ENCODE measurements around the gene CLEC17A. TPM values are rescaled to one million over a fixed set of nuclear protein-coding genes. Genes with fewer than 3 reads are reported as not detected.

CLEC17A gene
- total RNA-seq, 1 experiment from 2014 or later: 0.04 TPM

DNA sequence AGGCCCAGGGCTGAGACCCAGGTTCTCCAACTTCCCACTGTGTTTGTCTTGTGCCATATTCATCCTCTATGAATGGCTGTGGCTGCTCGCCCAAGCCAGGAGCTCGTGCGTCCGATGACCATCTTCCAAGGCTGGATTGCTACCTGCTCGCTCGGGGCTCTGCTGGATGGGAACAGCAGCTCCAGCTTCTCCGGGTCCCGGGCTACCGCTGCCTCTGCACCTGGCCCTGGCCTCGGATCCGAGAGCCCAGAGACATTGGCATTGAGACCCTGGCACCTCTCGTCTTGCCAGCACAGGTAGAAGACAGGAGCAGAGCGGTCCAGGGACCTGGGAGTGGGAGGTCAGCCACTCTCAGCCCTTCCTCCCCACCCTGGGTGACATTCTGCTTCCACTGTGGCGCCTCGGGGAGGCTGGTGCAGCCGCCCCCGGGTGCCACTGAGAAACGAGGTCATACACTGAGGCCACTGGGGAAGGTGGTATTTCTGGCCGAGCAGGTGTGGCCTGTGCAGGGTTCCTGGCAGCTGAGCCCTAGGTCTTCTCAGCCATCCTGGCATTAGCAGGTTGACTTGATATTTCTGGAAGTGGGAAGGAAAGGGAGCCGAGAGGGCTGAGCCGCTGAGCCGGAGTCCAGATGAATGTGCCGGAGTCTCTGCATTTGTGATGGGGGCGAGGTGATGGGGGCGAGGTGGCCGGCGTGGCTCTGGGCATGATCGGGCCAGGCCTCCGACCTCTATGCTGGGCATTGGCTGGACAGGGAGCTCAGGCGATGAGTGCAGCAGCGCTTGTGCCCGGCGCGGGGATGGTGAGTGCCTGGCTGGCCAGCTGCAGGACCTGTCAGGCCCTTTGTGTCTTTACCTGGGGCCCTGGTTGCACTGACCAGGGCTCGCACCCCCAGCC is 29.6 kb upstream of the CLEC17A start:
- DNase-seq: no peak
- H3K4me1 ChIP-seq: peaks cover 4% of the 10 kb centered on the region; the same call in 1 of the 2 replicates
- H3K9me3 ChIP-seq (replicated peaks): no peaks in the 10 kb centered on the region
- peaks cover 9% of the 10 kb centered on the region for H3K36me3 ChIP-seq
- no peak overlapping the region for H3K4me3 ChIP-seq
- no peak overlapping the region for H3K27ac ChIP-seq
- H3K27me3 ChIP-seq: no peaks in the 10 kb centered on the region

- Histone ChIP-seq H3K4me1 (peaks cover 10% of the 10 kb centered on the region), H3K9me3 (replicated peaks) (no peaks in the 10 kb centered on the region), H3K36me3 (peaks cover 4% of the 10 kb centered on the region), H3K27me3 (no peaks in the 10 kb centered on the region), H3K27ac (no peak overlapping the region), H3K4me3 (no peak overlapping the region)
- no peak for DNase-seq
Measured at GRCh38 chr19:14553939-14554243, 29.0 kb upstream of the CLEC17A start.

DNA sequence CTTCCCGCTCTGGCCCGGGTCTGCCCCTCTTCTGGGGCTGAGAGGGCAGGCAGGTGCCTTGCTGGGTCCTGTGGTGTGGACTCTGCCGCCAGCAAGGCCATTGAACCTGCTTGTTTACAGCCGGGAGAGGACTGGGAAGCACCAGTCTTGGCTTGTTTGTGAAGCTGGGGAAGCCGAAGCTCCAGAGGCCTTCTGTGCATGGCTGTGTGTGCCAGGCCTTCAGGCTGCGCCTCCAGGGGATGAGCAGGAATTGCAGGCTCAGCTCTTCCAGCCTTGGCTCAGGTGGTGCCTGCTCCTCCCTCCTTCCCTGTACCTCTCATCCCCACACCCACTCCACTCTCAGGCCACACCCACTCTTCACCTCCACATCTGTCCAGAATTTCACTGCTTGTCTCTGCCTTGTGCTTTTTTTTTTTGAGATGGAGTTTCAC is 28.5 kb upstream of the CLEC17A start:
- Histone ChIP-seq H3K9me3 (replicated peaks) (no peaks in the 10 kb centered on the region), H3K36me3 (peaks cover 4% of the 10 kb centered on the region), H3K4me1 (peaks cover 10% of the 10 kb centered on the region), H3K4me3 (no peak overlapping the region), H3K27ac (no peak overlapping the region), H3K27me3 (no peaks in the 10 kb centered on the region)
- DNase-seq: peak in 1 of 2 experiments; percentile 7

GRCh38 chr19:14555918-14556661 is 26.8 kb upstream of the CLEC17A start:
- H3K27ac ChIP-seq: no peak overlapping the region
- DNase-seq: no peak
- H3K4me1 ChIP-seq: peaks cover 10% of the 10 kb centered on the region

DNA sequence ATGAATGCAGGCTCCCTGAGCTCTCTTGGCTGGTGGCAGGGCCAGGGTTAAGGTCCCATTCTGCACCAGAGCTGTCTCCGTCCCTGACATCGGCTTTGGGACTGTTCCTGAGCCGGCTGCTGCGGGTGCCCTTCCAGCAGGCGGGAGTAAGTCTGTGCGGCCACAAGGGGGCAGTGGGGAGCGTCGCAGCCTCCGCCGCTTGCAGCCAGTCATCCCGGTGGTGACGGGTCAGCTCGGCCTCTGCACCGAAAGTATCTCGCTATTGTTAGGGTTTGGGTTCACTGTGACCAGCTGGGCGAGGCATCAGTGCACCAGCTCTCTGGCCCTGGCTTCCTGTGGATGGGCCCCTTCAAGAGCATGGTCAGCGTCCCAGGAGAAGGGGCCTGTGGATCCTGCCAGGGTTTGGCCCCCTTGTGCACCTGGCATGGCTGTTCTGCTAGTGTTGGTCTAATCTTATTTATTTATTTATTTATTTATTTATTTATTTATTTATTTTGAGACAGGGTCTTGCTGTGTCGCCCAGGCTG is 26.2 kb upstream of the CLEC17A start:
- no peak overlapping the region for H3K4me3 ChIP-seq
- peaks cover 7% of the 10 kb centered on the region for H3K4me1 ChIP-seq

More at GRCh38 chr19:14555918-14556661, 26.8 kb upstream of the CLEC17A start:
- H3K9me3 ChIP-seq (replicated peaks): no peaks in the 10 kb centered on the region
- no peaks in the 10 kb centered on the region for H3K27me3 ChIP-seq
- no peak overlapping the region for H3K4me3 ChIP-seq
- H3K36me3 ChIP-seq: peaks cover 4% of the 10 kb centered on the region

GRCh38 chr19:14558370-14559066 is 24.4 kb upstream of the CLEC17A start:
- Histone ChIP-seq H3K36me3 (peaks cover 8% of the 10 kb centered on the region), H3K9me3 (replicated peaks) (no peaks in the 10 kb centered on the region), H3K4me1 (peaks cover 7% of the 10 kb centered on the region), H3K27me3 (no peaks in the 10 kb centered on the region), H3K27ac (no peak overlapping the region), H3K4me3 (no peak overlapping the region)
- peak; percentile 51 to 58 for DNase-seq

More for the DNA sequence above, 26.2 kb upstream of the CLEC17A start:
- DNase-seq: peak; percentile 59 to 70
- no peak overlapping the region for H3K27ac ChIP-seq
- H3K9me3 ChIP-seq (replicated peaks): no peaks in the 10 kb centered on the region
- H3K27me3 ChIP-seq: no peaks in the 10 kb centered on the region
- peaks cover 4% of the 10 kb centered on the region for H3K36me3 ChIP-seq

GRCh38 chr19:14559916-14560775 is 22.7 kb upstream of the CLEC17A start:
- Histone ChIP-seq H3K9me3 (replicated peaks) (no peaks in the 10 kb centered on the region), H3K36me3 (peaks cover 21% of the 10 kb centered on the region), H3K27me3 (no peaks in the 10 kb centered on the region), H3K4me3 (no peak overlapping the region), H3K27ac (no peak overlapping the region), H3K4me1 (peaks cover 7% of the 10 kb centered on the region)
- DNase-seq: no peak

DNA sequence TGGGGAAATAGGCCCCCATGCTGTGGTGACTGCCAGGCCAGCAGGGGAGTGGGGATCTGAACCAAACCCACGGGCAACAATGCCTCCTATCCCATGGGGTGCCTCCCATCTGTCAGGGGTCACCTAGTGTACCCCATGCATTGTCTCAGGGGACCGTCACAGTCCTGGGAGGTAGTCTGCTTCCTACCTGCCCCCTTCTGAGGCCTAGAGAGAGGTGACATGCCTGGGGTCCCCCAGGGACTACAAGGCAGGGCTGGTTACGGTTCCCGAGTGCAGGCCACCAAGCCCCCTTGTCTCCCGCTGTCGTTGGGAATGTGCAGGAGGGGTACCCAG is 22.1 kb upstream of the CLEC17A start:
- no peak for DNase-seq
- Histone ChIP-seq H3K36me3 (peaks cover 26% of the 10 kb centered on the region), H3K9me3 (replicated peaks) (no peaks in the 10 kb centered on the region), H3K4me1 (peaks cover 7% of the 10 kb centered on the region), H3K27ac (no peak overlapping the region), H3K27me3 (no peaks in the 10 kb centered on the region), H3K4me3 (no peak overlapping the region)

DNA sequence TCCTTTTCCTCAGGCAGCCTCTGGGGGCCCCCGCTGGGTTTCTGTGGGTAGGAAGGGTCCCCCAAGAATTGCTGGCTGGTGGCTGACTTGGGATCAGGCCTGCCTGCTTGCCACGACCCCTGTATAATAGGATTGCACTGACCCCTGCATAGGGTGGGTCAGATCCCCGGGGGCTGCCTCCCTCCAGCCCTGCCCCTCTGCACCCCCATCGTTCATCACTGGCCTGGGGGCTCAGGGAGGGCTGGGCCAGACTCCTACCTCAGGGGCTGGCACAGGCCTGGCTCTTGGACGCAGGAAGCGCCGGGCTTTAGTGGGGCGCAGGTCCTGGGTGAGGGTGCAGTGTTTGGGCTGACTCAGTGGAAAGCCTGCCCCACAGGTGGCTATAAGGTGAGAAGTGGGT is 21.6 kb upstream of the CLEC17A start:
- Histone ChIP-seq H3K27ac (no peak overlapping the region), H3K4me1 (peaks cover 7% of the 10 kb centered on the region), H3K36me3 (peaks cover 31% of the 10 kb centered on the region), H3K4me3 (no peak overlapping the region), H3K27me3 (no peaks in the 10 kb centered on the region), H3K9me3 (replicated peaks) (no peaks in the 10 kb centered on the region)
- DNase-seq: no peak

GRCh38 chr19:14561847-14562351 is 21.0 kb upstream of the CLEC17A start:
- Histone ChIP-seq H3K4me1 (peaks cover 7% of the 10 kb centered on the region), H3K9me3 (replicated peaks) (no peaks in the 10 kb centered on the region), H3K4me3 (no peak overlapping the region), H3K27me3 (no peaks in the 10 kb centered on the region), H3K27ac (no peak overlapping the region), H3K36me3 (peaks cover 31% of the 10 kb centered on the region)
- DNase-seq: no peak

DNA sequence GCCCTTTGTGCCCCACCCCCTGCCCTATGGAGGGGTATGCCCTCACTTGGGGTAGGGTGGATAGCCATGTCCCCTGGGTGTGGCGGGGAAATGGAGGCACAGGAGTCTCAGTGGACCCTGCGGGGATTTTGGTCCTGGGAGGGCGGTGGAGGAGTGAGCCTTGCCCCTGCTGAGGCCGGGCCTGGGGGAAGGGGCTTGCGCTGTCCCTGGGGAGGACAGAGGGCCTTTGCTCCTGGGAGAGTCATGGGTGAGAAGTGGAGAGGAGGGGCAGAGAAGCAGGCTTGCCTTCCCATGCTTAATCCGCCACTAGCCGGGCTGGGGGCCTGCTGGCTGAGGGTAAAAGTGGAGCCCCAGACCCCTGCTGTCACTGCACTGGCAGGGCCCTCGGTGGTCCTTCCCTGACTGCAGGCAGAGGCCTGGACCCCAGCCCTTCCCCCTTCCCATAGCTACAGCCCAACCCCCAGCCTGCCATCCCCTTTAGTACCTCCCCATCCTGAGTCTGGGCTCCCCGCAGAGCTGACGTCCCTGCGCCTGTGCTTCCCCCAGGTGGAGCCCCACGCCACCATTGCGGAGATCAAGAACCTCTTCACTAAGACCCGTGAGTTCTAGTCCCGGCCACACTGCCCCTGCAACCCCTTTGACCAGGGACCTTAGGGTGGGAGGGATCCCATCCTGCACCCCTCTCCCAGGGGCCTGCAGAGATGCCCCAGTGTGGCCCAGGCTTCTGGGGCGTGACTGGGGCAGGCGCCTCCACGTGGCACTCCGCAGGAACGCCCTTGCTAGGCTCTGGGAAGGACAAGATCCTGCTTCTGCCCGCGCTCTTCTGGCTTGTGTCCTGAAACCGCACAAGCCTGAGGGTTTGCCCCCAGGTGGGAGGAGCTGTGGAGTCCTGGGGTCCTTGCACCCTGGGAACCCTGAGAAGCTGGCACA is 20.0 kb upstream of the CLEC17A start:
- no peak for DNase-seq
- no peak overlapping the region for H3K4me3 ChIP-seq
- peaks cover 7% of the 10 kb centered on the region for H3K4me1 ChIP-seq
- H3K36me3 ChIP-seq: peaks cover 27% of the 10 kb centered on the region
- no peaks in the 10 kb centered on the region for H3K27me3 ChIP-seq
- H3K9me3 ChIP-seq (replicated peaks): no peaks in the 10 kb centered on the region
- H3K27ac ChIP-seq: no peak overlapping the region

DNA sequence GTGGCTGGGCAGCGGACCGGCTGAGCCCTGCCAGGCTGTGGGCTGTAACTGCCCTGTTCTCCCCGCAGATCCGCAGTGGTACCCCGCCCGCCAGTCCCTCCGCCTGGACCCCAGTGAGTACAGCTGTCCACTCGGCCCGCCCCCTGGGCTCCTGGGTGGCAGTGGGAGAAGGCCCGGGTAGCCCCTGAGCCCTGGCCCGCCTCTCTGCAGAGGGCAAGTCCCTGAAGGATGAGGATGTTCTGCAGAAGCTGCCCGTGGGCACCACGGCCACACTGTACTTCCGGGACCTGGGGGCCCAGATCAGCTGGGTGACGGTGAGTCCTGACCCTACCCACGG is 19.3 kb upstream of the CLEC17A start:
- Histone ChIP-seq H3K9me3 (replicated peaks) (no peaks in the 10 kb centered on the region), H3K4me3 (no peak overlapping the region), H3K36me3 (peaks cover 30% of the 10 kb centered on the region), H3K27me3 (no peaks in the 10 kb centered on the region), H3K27ac (no peak overlapping the region), H3K4me1 (peaks cover 3% of the 10 kb centered on the region)
- no peak for DNase-seq

- peaks cover 30% of the 10 kb centered on the region for H3K36me3 ChIP-seq
- H3K27ac ChIP-seq: no peak overlapping the region
- no peak overlapping the region for H3K4me3 ChIP-seq
- no peaks in the 10 kb centered on the region for H3K27me3 ChIP-seq
- no peaks in the 10 kb centered on the region for H3K4me1 ChIP-seq
- DNase-seq: peak; percentile 75 to 84
- H3K9me3 ChIP-seq (replicated peaks): no peaks in the 10 kb centered on the region
Measured at GRCh38 chr19:14563989-14564651, 18.8 kb upstream of the CLEC17A start.
